Vagina (tissue), 2 donors: ENCODE results near the gene TANK.

Source experiments
- CTCF ChIP-seq, 3 experiments: fragments of 450-650 bp in 2 of 3; fragments of 200-600 bp in 1 of 3; sonication (generic) in 1 of 3; IDR thresholded peaks; one replicate each; pipeline ENCODE4 v1.5.1; 2017 to 2019; ENCODE audit warnings: antibody characterized with exemption in 3 of 3, mild to moderate bottlenecking in 2 of 3, moderate library complexity in 2 of 3
- POLR2A ChIP-seq, 2 donors: fragments of 450-650 bp; IDR thresholded peaks; one replicate each; pipeline ENCODE4 v1.6.1; 2017; ENCODE audit warnings: antibody characterized with exemption in 2 of 2, mild to moderate bottlenecking in 2 of 2, moderate library complexity in 2 of 2
- POLR2AphosphoS5 ChIP-seq, 2 donors: sonication (generic); formaldehyde crosslinking; IDR thresholded peaks; one replicate each; pipeline ENCODE4 v1.9.0; 2017; ENCODE audit warnings: antibody characterized with exemption in 2 of 2, mild to moderate bottlenecking in 2 of 2, low read depth in 1 of 2; ENCODE audit not compliant: insufficient read depth in 1 of 2

DNA sequence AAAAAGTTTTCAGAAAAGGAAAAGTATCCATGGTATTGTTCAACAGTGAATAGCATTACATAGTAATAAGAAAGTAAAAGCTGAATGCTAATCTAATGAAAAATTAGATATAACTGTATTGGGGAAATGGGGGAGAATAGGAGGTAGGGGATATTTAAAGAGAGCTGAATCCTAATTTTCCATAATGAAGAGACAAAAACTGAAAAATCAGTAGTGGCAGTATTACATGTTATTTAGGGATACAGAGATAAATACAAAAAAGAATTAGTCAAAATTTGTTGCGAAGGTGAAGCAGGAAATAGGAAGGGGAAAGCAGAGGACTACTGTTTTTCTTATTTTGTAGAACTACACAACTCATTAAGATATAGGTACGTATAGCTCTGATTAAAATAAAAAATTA, 9.1 kb downstream of the TANK start:
- TF ChIP-seq POLR2AphosphoS5 (IDR thresholded peaks at IDR 0.05; ENCODE audit: insufficient read depth in 1 of 2, low read depth in 1 of 2) (no peak), CTCF (IDR thresholded peaks at IDR 0.05) (no peak), POLR2A (IDR thresholded peaks at IDR 0.05) (no peak)
